ENCODE measurements around the gene MRPL45. TPM values are rescaled to one million over a fixed set of nuclear protein-coding genes. Genes with fewer than 3 reads are reported as not detected.

The MRPL45 gene
- total RNA-seq, 3 donors from 2014 or later (not counting 1 experiment from before 2014, with no cell fraction given): 11.5 to 14.2 (median 12.6) TPM

- DNase-seq: no peak
- H3K4me3 ChIP-seq (ENCODE audit: low read length): no peak overlapping the region
- H3K9me3 Mint-ChIP-seq: no peaks in the 10 kb centered on the region
- ATAC-seq: no peak
- intact Hi-C loops (cut with micrococcal nuclease): no loop called here
- no peak overlapping the region for H3K4me3 Mint-ChIP-seq
- no peaks in the 10 kb centered on the region for H3K4me1 ChIP-seq (ENCODE audit: control insufficient read depth, insufficient read depth, low read length)
- WGBS (ENCODE audit: insufficient coverage): 85% methylated on average over 18 of the region's 18 CpGs
- no peaks in the 10 kb centered on the region for H3K4me1 Mint-ChIP-seq
- no peaks in the 10 kb centered on the region for H3K27me3 ChIP-seq (ENCODE audit: control insufficient read depth, insufficient read depth, low read length)
- no peaks in the 10 kb centered on the region for H3K9me3 ChIP-seq (ENCODE audit: control insufficient read depth, insufficient read depth, low read length)
- no peak for TF ChIP-seq CTCF (IDR thresholded peaks at IDR 0.05)
- no peaks in the 10 kb centered on the region for H3K36me3 ChIP-seq (ENCODE audit: control insufficient read depth, insufficient read depth, low read length)
- H3K27ac Mint-ChIP-seq: no peak overlapping the region
- no peak overlapping the region for H3K27ac ChIP-seq (ENCODE audit: low read length)
- no peaks in the 10 kb centered on the region for H3K36me3 Mint-ChIP-seq
- H3K27me3 Mint-ChIP-seq (ENCODE audit: low read depth in 2 of 2): peaks cover 0 to 4% of the 10 kb centered on the region in 2 donors
Observed at GRCh38 chr17:38342886-38343607, 46.1 kb downstream of the MRPL45 start.

- Mint-ChIP-seq H3K4me1 (peaks cover under 1% of the 10 kb centered on the region in 2 donors), H3K27ac (no peak within 1 kb of the TSS), H3K4me3 (no peak within 1 kb of the TSS), H3K27me3 (ENCODE audit: low read depth in 2 of 2) (peaks cover 0 to 4% of the 10 kb centered on the region in 2 donors), H3K36me3 (no peaks in the 10 kb centered on the region), H3K9me3 (no peaks in the 10 kb centered on the region)
- 89% methylated on average over 16 of the region's 18 CpGs for WGBS (ENCODE audit: insufficient coverage)
- no peak for TF ChIP-seq CTCF (IDR thresholded peaks at IDR 0.05)
- intact Hi-C loops (cut with micrococcal nuclease): no loop called here
- no peaks in the 10 kb centered on the region for H3K4me1 ChIP-seq (ENCODE audit: control insufficient read depth, insufficient read depth, low read length)
- H3K27me3 ChIP-seq (ENCODE audit: control insufficient read depth, insufficient read depth, low read length): no peaks in the 10 kb centered on the region
- no peak within 1 kb of the TSS for H3K27ac ChIP-seq (ENCODE audit: low read length)
- DNase-seq (no peak), ATAC-seq (no peak)
- H3K9me3 ChIP-seq (ENCODE audit: control insufficient read depth, insufficient read depth, low read length): no peaks in the 10 kb centered on the region
- H3K36me3 ChIP-seq (ENCODE audit: control insufficient read depth, insufficient read depth, low read length): no peaks in the 10 kb centered on the region
- no peak within 1 kb of the TSS for H3K4me3 ChIP-seq (ENCODE audit: low read length)
Observed at GRCh38 chr17:38343608-38344419, 46.8 kb downstream of the MRPL45 start, which contains the start of gene GPR179. GPR179 (minus strand) TSS chr17:38343956; CDS start chr17:38343789, 167 bp downstream.

- Histone ChIP-seq H3K36me3 (ENCODE audit: control insufficient read depth, insufficient read depth, low read length) (no peaks in the 10 kb centered on the region), H3K27me3 (ENCODE audit: control insufficient read depth, insufficient read depth, low read length) (no peaks in the 10 kb centered on the region), H3K4me3 (ENCODE audit: low read length) (no peak overlapping the region), H3K4me1 (ENCODE audit: control insufficient read depth, insufficient read depth, low read length) (no peaks in the 10 kb centered on the region), H3K9me3 (ENCODE audit: control insufficient read depth, insufficient read depth, low read length) (no peaks in the 10 kb centered on the region), H3K27ac (ENCODE audit: low read length) (no peak overlapping the region)
- intact Hi-C loops (cut with micrococcal nuclease): no loop called here
- DNase-seq: no peak
- no peak for TF ChIP-seq CTCF (IDR thresholded peaks at IDR 0.05)
- Mint-ChIP-seq H3K4me3 (no peak overlapping the region), H3K9me3 (no peaks in the 10 kb centered on the region), H3K36me3 (no peaks in the 10 kb centered on the region), H3K27me3 (ENCODE audit: low read depth in 2 of 2) (peaks cover 0 to 4% of the 10 kb centered on the region in 2 donors), H3K4me1 (peaks cover 5% of the 10 kb centered on the region in 2 donors), H3K27ac (no peak overlapping the region)
- 83% methylated on average over 3 of the region's 3 CpGs for WGBS (ENCODE audit: insufficient coverage)
- ATAC-seq: no peak
Observed at GRCh38 chr17:38344420-38344745, 47.4 kb downstream of the MRPL45 start.
